Measurements from ENCODE around the gene CACNA1B. TPM values are rescaled to one million over a fixed set of nuclear protein-coding genes. Genes with fewer than 3 reads are reported as not detected.

The CACNA1B gene
- total RNA-seq, 1 donor from 2014 or later, result 0.41 TPM

DNA sequence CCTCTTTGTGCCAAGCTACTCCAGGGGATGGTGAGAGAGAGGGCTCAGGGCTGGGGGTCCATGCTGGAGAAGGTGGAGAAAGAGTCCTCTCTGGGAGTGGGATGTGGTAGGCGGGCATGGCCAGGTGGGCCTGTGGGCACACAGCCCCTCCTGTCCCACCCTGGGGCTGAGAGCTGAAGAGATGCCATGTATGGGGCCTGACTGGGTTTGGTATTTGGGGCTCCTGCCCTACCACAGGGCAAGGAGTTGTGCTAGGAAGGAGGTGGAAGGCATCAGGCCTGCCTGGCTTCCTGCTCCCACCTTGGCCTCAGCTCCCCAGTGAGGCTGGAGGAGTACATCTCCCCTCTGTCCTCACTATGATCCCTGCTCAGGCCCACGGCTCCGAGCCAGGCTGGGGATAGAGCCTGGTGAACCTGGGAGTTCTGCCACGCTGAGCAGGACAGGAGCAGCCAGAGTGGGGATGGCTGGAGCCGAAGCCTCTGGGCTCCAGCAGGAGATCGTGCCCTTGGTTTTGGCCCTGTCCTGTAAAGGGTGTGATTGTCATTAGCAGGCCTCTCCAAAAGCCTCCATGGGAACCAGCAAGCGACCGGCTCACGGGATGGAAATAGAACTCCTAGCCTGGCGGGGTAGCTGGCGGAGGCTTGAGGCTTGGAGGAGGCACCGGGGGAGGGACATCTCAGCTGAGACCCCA, 75.5 kb downstream of the CACNA1B start:
- ATAC-seq, result peak; percentile 69
- no peak for DNase-seq (ENCODE audit: missing footprints)

DNA sequence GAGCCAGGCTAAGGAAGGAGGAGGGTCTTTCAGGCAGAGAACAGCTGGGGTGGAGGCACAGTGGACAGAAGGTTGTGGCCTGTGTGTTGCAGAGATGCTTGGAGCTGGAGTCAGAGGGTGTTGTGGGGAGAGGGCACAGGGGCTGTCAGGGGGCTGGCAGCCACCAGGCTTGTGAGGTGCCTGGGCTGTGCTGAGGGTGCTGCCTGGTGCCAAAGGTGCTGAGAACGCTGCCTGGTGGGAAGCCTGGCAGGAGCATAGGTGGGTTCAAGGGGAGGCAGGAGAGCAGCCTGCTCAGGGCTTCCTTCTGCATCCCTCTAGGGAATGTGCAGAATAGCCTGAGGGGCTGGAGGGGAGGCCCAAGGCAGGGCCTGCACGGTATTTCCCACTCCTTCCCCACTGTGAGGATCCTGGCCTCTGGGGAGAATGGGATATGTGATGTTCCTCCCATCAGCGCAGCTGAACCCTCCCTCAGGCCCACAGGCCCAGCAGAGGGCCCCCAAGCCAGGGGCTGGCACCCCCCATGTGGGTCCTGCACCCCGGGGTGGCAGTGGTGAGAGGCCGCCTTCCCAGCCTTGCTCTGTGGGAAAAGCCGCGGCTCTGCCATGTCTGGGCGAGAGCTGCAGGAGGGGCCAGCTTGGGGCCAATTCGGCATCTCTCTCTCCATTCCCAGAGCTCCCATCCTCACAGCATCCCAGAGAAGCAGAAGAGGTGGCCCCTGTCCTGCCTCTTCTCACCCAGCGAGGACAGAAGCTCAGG, 76.3 kb downstream of the CACNA1B start:
- ATAC-seq (no peak), DNase-seq (ENCODE audit: missing footprints) (no peak)
- intact Hi-C loops (cut with DNase I), result no loop called here

More for the DNA sequence above, 75.5 kb downstream of the CACNA1B start:
- intact Hi-C loops (cut with DNase I), result no loop called here

DNA sequence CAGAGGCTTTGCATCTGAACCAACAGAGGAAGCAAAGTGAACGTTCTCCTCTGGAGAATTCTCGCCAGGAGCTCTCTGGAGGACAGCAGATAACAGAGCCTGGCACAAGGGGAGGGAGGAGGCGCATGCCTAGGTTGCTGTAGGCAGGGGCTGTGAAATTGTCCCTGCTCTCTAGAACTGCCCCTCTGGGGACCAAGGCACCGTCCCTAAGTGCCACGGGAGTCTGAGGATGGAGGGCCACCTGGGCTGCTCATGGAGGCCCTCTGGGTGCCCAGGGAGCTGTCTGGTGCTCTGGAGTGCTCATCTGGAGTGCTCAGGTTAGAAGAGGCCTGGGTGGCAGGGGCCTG, 77.6 kb downstream of the CACNA1B start:
- intact Hi-C loops (cut with DNase I), result no loop called here
- no peak for DNase-seq (ENCODE audit: missing footprints)

DNA sequence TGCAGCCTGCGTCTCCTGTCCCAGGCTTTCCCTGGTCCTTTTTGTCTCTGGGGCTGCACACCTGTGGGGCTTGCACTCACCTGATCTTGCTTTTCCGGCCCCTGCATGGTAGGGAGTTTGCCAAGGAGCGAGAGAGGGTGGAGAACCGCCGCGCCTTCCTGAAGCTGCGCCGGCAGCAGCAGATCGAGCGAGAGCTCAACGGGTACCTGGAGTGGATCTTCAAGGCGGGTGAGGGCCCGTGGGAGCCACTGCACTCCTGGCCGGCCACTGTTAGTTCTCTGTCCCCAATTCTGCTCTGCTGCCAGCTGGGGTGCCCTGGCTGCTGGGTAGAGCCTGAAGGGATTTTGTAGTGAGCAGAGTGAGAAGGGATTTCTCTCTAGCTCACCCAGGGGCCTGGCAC, 78.0 kb downstream of the CACNA1B start:
- intact Hi-C loops (cut with DNase I), result no loop called here
- DNase-seq (ENCODE audit: missing footprints), result no peak
- ATAC-seq, result no peak

More for the DNA sequence above, 77.6 kb downstream of the CACNA1B start:
- no peak for ATAC-seq

DNA sequence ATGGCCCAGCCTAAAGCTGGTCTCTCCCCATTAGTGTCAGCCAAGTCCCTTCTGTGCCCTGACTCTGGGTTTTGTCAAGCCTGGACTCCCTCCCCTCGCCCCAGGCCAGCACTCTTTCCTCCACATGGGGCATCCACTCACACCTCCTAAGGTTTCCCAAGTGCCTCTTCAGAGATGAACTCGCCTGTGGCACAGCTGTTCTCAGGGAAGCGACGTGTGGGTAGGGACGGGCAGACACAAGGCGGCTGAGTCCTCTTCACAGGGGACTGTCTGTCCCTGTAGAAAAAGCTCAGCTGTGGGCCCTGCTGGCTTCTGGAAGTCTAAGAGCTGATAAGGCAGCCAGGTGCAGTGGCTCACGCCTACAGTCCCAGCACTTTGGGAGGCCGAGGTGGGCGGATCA, 78.5 kb downstream of the CACNA1B start:
- intact Hi-C loops (cut with DNase I), result no loop called here
- ATAC-seq, result no peak
- no peak for DNase-seq (ENCODE audit: missing footprints)

DNA sequence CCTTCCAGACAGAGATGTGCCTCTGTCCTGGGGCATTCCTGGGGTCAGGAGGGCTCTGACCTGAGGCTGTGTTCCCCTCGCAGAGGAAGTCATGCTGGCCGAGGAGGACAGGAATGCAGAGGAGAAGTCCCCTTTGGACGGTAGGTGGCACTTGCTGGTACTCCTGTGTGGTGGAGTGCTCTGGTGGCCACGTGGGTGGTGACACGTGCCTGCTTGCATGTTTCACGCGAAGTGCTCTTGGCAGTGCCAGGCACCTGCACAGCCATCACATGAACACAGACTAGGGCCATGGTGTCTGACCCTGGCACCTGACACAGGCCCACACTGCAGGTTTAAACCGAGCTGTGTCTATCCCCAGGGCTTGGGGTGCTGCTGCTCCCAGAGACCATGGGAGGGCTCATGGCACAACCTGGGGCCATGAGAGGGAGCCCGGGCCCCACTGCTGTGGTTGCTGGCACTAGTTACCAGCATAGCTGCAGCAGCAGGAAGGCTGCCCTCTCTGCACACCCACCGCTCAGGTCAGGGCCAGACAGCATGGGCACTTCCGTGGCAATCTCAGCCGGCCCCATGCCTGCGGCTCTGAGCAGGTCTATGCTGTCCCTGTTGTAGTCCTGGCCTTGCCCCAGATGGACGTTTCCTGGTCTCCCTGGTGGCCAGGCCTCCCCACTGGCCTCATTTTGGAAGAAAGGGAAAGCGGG, 79.3 kb downstream of the CACNA1B start:
- DNase-seq (ENCODE audit: missing footprints) (no peak), ATAC-seq (no peak)

DNA sequence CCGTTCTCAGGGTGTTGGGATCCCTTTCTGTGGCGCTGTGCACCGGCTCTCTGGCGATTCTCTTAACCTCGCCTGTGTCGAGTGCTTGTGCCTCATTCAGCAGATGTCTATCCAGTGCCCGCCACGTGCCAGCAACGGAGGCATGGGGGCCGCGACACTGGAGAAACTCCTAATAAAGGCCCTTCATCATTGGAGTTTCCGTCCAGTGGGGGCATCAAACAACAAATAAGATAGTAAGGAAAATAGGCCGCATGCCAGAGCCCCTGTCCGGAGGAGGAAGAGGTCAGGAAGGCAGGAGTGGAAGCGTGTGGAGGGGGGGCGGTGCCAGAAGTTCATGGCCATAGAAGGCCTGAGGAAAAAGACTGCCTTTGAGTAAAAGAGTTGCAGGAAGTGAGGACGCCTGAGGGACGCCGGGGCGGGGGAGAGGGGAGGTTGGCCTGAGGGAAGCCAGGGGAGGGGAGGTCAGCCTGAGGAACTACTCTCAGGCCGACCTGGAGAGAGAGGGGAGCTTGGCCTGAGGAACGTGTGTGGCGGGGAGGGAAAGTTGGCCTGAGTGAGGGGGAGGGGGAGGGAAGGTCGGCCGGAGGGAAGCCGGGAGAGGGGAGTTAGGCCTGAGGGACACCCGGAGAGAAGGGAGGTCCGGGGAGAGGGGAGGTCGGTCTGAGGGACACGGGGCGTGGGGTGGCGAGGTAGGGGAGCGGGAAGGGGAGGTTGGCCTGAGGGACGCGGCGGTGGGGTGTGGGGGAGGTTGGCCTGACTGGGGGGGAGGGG, 82.2 kb downstream of the CACNA1B start:
- no peak for ATAC-seq
- no peak for DNase-seq (ENCODE audit: missing footprints)
- intact Hi-C loops (cut with DNase I), result no loop called here

More for the DNA sequence above, 79.3 kb downstream of the CACNA1B start:
- intact Hi-C loops (cut with DNase I), result no loop called here

DNA sequence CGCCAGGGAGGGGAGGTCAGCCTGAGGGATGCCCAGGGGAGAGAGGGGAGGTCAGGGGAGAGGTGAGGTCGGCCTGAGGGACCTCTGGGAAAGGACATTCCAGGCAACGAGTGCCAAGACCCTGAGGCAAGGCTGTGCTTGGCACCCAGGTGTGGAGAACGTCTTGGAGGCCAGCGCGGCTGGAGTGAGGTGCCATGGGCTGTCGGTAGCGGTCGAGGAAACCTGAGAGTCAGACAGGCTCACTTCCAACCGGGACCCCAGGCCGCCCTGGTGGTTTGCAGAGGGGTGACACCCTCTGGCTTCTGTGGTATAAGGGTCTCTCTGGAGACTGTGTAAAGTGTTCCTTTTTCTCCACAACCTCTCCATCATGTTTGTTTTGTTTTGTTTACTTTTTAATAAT, 82.9 kb downstream of the CACNA1B start:
- no peak for ATAC-seq
- intact Hi-C loops (cut with DNase I), result no loop called here

DNA sequence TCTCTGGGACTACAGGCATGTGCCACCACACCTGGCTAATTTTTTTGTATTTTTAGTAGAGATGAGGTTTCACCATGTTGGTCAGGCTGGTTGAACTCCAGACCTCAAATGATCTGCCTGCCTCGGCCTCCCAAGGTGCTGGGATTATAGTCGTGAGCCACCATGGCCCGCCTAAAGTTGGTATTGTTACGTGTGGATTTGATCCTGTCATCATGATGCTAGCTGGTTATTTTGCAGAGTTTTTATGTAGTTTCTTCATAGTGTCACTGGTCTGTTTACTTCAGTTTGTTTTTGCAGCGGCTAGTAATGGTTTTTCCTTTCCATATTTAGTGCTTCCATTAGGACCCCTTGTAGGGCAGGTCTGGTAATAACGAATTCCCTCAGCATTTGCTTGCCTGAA, 85.9 kb downstream of the CACNA1B start:
- DNase-seq (ENCODE audit: missing footprints), result no peak
- intact Hi-C loops (cut with DNase I), result no loop called here
- ATAC-seq, result no peak

More for the DNA sequence above, 82.9 kb downstream of the CACNA1B start:
- no peak for DNase-seq (ENCODE audit: missing footprints)

DNA sequence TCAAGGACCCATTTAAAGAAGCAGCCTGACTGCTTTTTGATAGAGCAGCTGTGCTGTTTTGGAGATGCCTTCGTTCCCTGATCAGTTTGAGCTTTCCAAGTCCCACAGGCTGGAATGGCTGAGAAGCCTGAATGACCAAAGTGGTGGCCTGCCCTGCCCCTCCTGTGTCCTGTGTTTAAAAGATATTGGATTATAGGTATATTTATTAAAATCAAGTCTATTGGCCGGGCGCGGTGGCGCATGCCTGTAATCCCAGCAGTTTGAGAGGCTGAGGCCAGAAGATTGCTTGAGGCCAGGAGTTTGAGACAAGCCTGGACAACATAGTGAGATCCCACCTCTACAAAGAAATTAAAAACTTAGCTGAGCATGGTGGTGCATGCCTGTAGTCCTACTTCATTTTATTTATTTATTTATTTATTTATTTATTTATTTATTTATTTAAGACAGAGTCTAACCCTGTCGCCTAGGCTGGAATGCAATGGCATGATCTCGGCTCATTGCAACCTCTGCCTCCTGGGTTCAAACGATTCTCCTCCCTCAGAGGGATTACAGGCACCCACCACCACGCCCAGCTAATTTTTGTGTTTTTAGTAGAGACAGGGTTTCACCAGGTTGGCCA, 87.7 kb downstream of the CACNA1B start:
- intact Hi-C loops (cut with DNase I), result no loop called here
- no peak for DNase-seq (ENCODE audit: missing footprints)
- ATAC-seq, result no peak

DNA sequence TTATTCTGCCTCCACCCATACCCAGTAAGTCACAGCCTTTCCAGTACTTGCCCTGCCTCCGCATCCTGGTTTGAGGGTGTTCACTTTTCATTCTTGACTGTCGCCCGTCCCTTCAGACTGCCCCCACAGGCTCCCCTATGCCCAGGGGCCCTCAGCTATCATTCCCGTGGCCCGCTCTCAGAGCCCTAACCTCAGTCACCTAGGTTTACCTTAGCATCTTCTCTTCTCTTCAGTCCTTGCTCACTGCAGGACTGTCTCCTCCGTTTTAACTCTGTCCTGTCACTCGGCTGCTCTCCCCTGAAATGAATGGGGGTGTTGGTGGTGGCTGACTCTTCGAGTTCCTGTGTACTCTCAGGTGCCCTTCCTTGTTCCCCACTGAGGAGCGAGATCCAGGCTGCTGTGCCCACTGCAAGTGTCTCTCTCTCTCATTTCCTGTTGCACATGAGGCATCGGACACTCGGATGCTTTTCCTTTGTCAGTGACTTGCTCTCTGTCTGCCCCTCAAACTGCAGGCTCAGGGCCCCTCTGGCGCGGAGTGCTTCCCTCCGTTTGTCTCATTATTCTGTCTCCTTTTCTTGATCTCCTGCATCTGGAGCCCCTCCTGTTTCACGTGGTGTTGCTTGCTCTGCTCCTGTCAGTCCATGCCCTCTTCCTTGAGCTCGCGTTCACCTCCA, 89.8 kb downstream of the CACNA1B start:
- intact Hi-C loops (cut with DNase I), result no loop called here
- ATAC-seq (no peak), DNase-seq (ENCODE audit: missing footprints) (no peak)

DNA sequence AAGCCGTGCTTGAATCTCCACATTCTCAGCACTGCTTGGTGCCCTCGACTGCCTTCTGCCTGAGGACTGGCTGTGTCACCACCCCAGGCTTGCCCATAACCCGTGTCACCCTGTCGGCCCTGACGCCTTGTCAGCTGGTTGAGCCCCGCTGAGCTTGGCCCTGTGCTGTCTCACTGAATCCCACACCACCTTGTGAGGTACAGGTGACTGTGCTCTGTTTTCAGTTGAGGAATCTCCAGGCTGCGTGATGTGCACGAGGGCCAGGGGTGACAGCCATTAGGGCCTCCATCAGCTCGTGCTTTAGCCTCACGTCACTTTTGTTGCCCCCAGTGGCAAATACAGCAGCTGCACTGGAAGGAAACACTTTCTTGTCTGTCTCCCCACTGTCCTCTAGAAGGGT, 90.7 kb downstream of the CACNA1B start:
- no peak for DNase-seq (ENCODE audit: missing footprints)
- no peak for ATAC-seq
- intact Hi-C loops (cut with DNase I), result no loop called here

DNA sequence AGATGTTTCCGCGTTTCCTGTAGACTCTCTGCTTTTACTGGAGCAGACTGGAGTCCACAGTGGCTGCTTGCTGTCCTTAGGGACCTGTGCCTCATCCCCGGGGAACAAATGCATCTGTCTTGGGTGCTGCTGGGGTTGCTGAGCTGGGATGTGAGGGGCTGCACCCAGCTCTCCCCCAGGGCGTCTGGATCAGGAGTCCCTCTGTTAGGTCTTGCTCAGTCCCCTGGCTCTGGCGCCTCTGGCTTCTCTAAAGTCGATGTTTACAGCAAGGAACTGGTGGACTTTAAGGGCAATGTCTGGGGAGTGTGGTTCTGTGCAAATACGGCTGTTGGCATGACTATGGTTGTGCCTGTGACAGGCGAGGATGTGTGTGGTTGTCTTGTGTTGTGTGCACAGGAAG, 91.4 kb downstream of the CACNA1B start:
- no peak for DNase-seq (ENCODE audit: missing footprints)
- intact Hi-C loops (cut with DNase I), result no loop called here
- ATAC-seq, result no peak

DNA sequence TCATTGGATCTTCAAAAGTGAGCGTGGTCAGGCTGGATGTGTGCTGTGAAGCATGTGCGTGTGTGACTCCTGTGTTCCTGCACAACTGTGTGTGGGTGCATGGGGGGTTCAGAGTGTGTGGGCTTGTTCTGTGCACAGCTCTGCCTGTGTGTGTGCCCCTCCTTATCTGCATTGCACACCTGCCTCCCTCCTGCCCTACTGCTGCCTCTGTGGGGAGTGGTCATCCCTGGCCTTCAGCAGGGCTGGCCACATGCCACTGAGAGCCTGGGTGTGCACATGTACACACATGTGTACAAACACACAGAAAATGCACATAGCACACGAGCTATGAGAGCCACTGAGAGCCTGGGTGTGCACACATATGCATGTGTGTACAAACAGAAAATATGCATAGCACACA, 92.1 kb downstream of the CACNA1B start:
- intact Hi-C loops (cut with DNase I), result no loop called here

DNA sequence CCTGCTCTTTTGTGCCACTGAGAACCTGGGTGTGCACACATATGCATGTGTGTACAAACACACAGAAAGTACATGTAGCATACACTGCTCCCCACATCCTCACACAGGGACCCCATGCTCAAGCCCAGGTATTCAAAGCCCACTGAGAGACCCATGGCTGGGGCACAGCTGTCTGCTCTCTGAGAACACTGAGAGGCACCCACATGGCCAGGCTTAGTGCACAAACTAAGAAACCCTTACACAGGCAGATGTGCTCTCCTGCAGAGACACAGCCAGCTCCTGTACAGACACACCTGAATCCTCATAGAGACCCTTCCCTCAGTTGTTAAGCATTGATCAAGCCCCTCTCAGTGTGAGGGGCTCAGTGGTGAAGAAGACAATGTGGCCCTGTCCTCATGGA, 92.5 kb downstream of the CACNA1B start:
- intact Hi-C loops (cut with DNase I), result no loop called here
- DNase-seq (ENCODE audit: missing footprints) (no peak), ATAC-seq (no peak)

More for the DNA sequence above, 92.1 kb downstream of the CACNA1B start:
- DNase-seq (ENCODE audit: missing footprints), result no peak
- no peak for ATAC-seq

DNA sequence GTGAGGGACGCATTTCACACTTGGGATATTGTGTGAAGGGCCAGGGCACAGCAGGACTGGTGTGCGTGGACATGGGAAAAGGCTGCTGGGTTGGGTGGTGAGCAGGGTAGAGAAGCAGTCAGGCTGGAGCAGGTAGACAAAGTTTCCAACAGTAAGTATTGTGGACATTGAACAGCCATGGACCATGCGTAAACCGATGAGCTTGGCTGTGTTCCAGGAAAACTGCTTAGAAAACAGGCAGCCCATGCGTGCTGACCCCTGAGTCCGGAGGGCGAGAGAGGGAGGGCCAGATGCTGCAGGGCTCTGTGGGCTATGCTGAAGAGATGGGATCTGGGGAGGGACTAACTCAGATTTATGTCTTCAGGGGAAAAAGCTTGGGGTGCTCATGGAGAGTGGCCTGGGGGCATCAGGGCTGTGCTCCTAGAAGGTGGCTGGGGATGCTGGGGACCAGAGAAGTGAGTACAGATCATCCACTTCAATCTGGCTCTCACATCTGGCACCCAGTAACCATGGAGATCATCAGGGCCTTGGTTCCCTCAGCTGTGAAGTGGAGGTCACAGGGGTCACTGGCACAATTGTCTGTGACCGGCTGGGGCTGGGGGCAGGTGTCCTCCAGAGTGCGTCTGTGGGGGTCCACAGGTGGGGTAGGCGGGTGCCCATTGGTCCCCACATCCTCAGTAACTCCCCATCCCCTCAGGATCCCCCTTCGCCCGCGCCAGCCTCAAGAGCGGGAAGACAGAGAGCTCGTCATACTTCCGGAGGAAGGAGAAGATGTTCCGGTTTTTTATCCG, 93.3 kb downstream of the CACNA1B start:
- DNase-seq (ENCODE audit: missing footprints) (no peak), ATAC-seq (no peak)
- intact Hi-C loops (cut with DNase I), result no loop called here

DNA sequence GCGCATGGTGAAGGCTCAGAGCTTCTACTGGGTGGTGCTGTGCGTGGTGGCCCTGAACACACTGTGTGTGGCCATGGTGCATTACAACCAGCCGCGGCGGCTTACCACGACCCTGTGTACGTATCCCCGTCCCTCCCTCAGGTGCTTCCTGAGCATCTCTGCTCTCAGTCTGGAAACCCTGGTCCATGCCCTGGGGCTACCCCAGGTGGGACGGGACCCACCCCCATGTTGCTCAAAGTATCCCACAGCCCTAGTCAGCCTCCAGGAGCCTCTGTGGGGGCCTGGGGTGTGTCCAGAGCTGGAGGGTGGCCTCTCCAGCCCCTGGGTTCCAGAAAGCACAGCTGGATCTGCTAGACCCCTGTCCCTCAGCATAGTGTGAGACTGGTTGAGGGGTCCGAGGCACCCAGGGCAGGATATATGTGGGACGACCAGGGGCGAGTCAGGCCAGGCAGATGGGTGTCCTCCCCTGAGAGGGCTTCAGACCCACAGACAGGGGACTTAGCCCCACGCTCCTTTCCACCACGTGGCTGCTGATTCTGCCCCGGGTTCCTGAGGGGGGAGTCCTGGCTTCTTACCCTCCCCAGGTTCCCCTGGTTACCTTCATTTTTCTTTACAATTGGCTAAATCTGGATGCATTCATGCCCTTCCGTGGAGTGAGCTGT, 94.0 kb downstream of the CACNA1B start:
- ATAC-seq (no peak), DNase-seq (ENCODE audit: missing footprints) (no peak)
- intact Hi-C loops (cut with DNase I), result no loop called here

All from Right ventricle myocardium inferior (tissue), 1 donor.